ENCODE data around the gene XRN1. TPM values are rescaled to one million over a fixed set of nuclear protein-coding genes. Genes with fewer than 3 reads are reported as not detected.

XRN1 gene
- total and polyA plus RNA-seq, 7 donors = 5.4 to 45.7 (median 29.5) TPM

Small RNA genes within 50 kb of the gene (small RNA-seq; reads per million reads assigned to genes)
- gene RNU1-100P (0 to 0.06 (median 0) reads per million in 3 donors), gene RNU6-1294P (0 reads per million in 3 donors)

Other genes with a start within 250 kb of the XRN1 start
- 10 to 100 TPM; 39.9 to 57.8 (median 45.7) TPM for gene GK5, start 222.5 kb downstream of the XRN1 start, total RNA-seq
- 10 to 100 TPM in 1 of 3 donors, 1 to 10 TPM in 2; 7.2 to 10.4 (median 9.2) TPM for gene GK5, start 222.5 kb downstream of the XRN1 start, polyA plus RNA-seq
- gene ATR, start 130.7 kb upstream of the XRN1 start, total RNA-seq = 10 to 100 TPM; 15.2 to 26.1 (median 19.8) TPM
- gene ATR, start 130.7 kb upstream of the XRN1 start, polyA plus RNA-seq = 10 to 100 TPM in 1 of 3 donors, 1 to 10 TPM in 2; 3.0 to 11.9 (median 4.6) TPM
- 1 to 10 TPM in 2 of 4 donors, under 1 TPM in 2; 0.55 to 1.8 (median 0.92) TPM for gene PLS1, start 148.4 kb upstream of the XRN1 start, total RNA-seq
- 100 to 1,000 TPM; 123 to 366 (median 229) TPM for gene PLS1, start 148.4 kb upstream of the XRN1 start, polyA plus RNA-seq